ENCODE data around the gene EML6. TPM values are rescaled to one million over a fixed set of nuclear protein-coding genes. Genes with fewer than 3 reads are reported as not detected.
A peak's percentile ranks its signal among the peaks of the same experiment; 100 is the strongest.

The EML6 gene
- total RNA-seq (1 to 10 TPM in 2 of 10 donors, under 1 TPM in 8; 0.12 to 1.5 (median 0.32) TPM), polyA plus RNA-seq (under 1 TPM; 0.07 to 0.22 TPM)
- long read RNA-seq, donor 1, partial matches to known transcripts, result 1 of 1 reads
- long read RNA-seq, donor 1, other reads (novel, unspliced or antisense), result 0 of 1 reads
- long read RNA-seq, donor 2, result 0 reads
- long read RNA-seq, donor 3, result 0 reads

DNA sequence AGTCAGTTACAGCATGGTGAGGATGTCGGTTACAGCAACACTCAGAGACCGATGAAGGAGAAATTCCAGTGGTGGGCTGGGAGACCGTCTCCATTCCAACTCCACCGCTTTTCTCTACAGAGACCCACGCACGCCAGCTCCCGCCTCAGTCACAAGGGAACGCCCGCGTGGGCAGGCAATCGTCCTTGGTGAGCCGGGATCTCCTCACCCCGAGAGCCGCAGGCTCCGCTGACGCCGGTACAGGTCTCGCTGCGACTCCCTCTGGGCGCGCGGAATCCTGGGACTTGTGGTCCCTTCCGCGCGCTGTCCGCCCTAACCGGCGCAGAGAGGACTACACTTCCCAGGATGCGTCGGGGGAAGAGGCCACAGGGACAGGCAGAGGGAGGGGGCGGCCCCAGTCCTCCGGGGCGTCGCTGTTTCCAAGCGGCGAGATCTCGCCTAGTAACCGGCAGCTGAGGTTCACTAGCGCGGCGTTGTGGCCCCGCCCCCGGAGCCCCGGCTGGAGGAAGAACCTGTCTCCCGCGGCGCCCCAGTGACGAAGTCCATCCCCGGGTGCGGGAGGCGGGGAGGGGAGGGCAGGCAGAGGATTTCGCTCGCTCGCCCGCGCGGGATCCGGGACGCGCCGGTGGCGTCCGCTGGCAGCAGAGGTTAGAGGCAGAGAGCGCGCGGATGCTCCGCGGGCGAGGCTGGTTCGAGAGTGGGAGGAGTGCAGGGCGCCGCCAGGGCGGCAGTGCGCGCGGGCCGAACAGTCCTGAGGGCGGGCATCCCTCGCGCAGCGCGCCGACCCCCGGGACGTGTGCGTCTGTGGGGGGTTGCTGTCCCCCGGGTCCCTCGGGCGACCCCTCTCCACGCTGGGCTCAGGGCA, at the start of gene EML6:
Gene EML6, plus strand, starts transcription at position 532 of the 865 bp plus-strand sequence. CDS start 1,400 bp downstream, outside the sequence.
- intact Hi-C loops (cut with DNase I), result loop anchor here in 6 of 10 donors (5.0 to 10.0 kb wide), 4 partner anchors 111 to 606 kb away; partner anchors contain the start of gene ACYP2 (in 1 of the 6)
- DNase-seq (peak; percentile 97 to 98), ATAC-seq (peak; percentile 99 to 100 (median 100))
- H3K4me1 ChIP-seq, result peaks cover 0 to 17% (median 9%) of the 10 kb centered on the region in 9 donors
- peak within 1 kb of the TSS in 9 of 10 donors; percentile 65 to 81 (median 70) for H3K27ac ChIP-seq
- TF ChIP-seq, protein P1, sequence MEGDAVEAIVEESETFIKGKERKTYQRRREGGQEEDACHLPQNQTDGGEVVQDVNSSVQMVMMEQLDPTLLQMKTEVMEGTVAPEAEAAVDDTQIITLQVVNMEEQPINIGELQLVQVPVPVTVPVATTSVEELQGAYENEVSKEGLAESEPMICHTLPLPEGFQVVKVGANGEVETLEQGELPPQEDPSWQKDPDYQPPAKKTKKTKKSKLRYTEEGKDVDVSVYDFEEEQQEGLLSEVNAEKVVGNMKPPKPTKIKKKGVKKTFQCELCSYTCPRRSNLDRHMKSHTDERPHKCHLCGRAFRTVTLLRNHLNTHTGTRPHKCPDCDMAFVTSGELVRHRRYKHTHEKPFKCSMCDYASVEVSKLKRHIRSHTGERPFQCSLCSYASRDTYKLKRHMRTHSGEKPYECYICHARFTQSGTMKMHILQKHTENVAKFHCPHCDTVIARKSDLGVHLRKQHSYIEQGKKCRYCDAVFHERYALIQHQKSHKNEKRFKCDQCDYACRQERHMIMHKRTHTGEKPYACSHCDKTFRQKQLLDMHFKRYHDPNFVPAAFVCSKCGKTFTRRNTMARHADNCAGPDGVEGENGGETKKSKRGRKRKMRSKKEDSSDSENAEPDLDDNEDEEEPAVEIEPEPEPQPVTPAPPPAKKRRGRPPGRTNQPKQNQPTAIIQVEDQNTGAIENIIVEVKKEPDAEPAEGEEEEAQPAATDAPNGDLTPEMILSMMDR (IDR thresholded peaks at IDR 0.05), result peak in 7 of 9 donors; percentile 16 to 47 (median 27)
- peaks cover 0 to 50% (median 0%) of the 10 kb centered on the region in 7 donors for H3K27me3 ChIP-seq
- 0 to 1% methylated on average over 90 of the region's 90 CpGs for WGBS, 2 donors
- H3K9me3 ChIP-seq, result no peaks in the 10 kb centered on the region
- peak within 1 kb of the TSS; percentile 65 to 93 (median 82) for H3K4me3 ChIP-seq
- H3K36me3 ChIP-seq, result no peaks in the 10 kb centered on the region

GRCh38 chr2:54675281-54675680, 48.2 kb upstream of the EML6 start:
- Histone ChIP-seq H3K27me3 (no peaks in the 10 kb centered on the region), H3K4me3 (no peak overlapping the region), H3K36me3 (peaks cover 0 to 22% (median 7%) of the 10 kb centered on the region in 9 donors), H3K27ac (peak overlapping the region in 4 of 10 donors; percentile 31 to 98 (median 71)), H3K9me3 (no peaks in the 10 kb centered on the region), H3K4me1 (peaks cover 13 to 52% (median 44%) of the 10 kb centered on the region in 9 donors)
- WGBS, 2 donors, result 88 to 91% methylated on average over 8 of the region's 8 CpGs
- no peak for DNase-seq
- intact Hi-C loops (cut with DNase I), result no loop called here
- ATAC-seq, result no peak
- TF ChIP-seq, protein P1 (IDR thresholded peaks at IDR 0.05), result no peak

GRCh38 chr2:54675738-54676137, 47.7 kb upstream of the EML6 start:
- Histone ChIP-seq H3K9me3 (no peaks in the 10 kb centered on the region), H3K27me3 (no peaks in the 10 kb centered on the region), H3K27ac (peak overlapping the region in 5 of 10 donors; percentile 16 to 98 (median 39)), H3K4me1 (peaks cover 13 to 56% (median 47%) of the 10 kb centered on the region in 9 donors), H3K36me3 (peaks cover 0 to 17% (median 5%) of the 10 kb centered on the region in 9 donors), H3K4me3 (no peak overlapping the region)
- ATAC-seq (peak in 7 of 8 donors; percentile 16 to 60 (median 47)), DNase-seq (peak; percentile 62 to 77)
- 33 to 41% methylated on average over 11 of the region's 11 CpGs for WGBS, 2 donors
- TF ChIP-seq, protein P1 (IDR thresholded peaks at IDR 0.05), result no peak
- intact Hi-C loops (cut with DNase I), result no loop called here

DNA sequence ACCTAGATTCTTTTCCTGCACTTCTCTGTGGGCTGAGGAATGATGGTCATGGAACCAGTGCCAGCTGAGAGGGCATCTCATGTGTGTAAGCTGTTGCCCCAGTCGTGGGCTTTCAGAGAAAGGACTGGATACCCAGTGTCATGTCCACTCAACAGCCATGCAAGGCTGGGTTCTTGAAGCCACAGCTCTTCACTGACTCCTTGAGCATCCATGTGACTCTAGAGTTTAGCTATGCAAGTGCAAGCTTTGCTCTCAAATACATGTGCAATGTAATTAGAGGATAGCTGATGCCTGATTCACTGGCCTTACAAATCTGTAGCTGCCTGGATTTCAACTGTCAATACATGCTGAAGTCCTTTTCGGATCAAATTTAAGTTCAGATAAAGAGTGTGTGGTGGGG, 46.8 kb upstream of the EML6 start:
- H3K27me3 ChIP-seq, result no peaks in the 10 kb centered on the region
- DNase-seq (no peak), ATAC-seq (no peak)
- intact Hi-C loops (cut with DNase I), result no loop called here
- TF ChIP-seq, protein P1 (IDR thresholded peaks at IDR 0.05), result no peak
- 65% methylated on average over 2 of the region's 2 CpGs for WGBS, 2 donors
- H3K27ac ChIP-seq, result peak overlapping the region in 1 of 10 donors; percentile 31
- H3K36me3 ChIP-seq, result peaks cover 0 to 8% (median 0%) of the 10 kb centered on the region in 9 donors
- peaks cover 0 to 1% (median 0%) of the 10 kb centered on the region in 11 donors for H3K9me3 ChIP-seq
- H3K4me1 ChIP-seq, result peaks cover 13 to 62% (median 53%) of the 10 kb centered on the region in 9 donors
- no peak overlapping the region for H3K4me3 ChIP-seq

Data from heart right ventricle (tissue), 16 donors.